GM18520 (cell line): ENCODE data around the gene PTPN12.
"Not testable (repeated sequence)": the region's sequence is repeated elsewhere in the genome, so short reads cannot be mapped to it uniquely, and the experiment has no call there.

Experiments
- ATAC-seq: cut with Tn5 transposase; IDR thresholded peaks from one replicate; pipeline ENCODE4 v1.9.1; 2021; ENCODE audit not compliant: unreplicated experiment

PTPN12 gene

DNA sequence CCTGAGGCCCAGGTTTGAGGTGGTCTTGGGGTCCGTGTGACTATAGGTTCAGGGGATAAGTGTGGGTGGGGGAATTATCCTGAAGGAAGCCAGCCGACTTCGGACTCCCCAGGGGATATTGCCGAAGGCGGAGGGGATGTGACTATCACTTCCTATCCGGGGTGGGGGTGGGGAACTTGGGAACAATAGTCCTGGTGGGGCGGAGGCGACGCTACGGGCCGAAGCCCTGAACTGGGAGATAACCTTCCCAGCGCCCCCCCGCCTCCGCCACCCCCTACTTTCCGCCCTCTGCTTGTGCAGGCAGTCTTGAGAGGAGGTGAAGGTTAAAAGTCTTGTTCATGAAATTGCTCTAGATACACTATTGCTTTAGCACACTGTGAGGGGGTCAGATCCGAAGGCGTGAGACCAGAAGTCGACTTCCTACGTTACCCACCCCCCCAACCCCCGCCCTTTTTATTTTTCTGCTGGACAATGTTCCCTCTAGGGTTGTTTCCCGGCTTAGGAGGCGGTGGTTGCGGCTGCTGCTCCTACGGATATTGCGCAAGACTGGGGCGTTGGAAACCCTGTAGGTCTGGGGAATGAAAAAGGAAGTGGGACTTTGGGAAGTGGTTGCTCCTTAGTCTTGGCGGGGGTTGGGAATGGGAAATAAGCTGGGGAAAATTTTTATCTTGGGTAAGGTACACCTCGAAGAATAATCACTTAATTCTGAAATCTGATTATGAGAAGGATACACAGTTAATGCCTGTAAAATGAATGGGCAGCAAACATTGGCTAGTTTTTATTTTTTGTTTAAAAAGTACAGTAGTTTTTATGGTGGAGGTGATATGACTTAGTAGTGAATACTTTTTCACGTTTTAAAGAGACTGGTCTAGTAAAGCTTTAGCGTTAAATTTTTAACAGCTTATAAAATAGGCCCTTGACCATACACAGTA, 1.5 kb downstream of the PTPN12 start:
- ATAC-seq = no peak

DNA sequence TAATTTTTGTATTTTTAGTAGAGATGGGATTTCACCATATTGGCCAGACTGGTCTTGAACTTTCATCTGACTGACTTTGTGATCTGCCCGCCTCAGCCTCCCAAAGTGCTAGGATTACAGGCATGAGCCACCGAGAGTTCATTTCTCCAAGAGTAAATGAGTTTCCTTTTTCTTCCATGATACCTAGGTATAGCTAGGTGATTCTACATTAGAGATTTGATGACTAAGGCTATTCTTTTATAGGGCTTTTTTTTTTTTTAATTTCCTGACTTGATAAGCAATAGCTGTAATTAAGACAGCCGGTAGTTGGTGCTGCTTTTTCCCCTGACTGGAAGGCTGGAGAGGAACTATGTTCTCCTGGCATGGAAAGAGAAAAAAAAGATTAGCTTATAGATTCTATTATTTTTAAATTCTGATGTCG, 3.3 kb downstream of the PTPN12 start:
- ATAC-seq = no peak

- not testable (repeated sequence) for ATAC-seq
These were observed 3.9 kb downstream of the PTPN12 start for GRCh38 chr7:77540993-77541392.

DNA sequence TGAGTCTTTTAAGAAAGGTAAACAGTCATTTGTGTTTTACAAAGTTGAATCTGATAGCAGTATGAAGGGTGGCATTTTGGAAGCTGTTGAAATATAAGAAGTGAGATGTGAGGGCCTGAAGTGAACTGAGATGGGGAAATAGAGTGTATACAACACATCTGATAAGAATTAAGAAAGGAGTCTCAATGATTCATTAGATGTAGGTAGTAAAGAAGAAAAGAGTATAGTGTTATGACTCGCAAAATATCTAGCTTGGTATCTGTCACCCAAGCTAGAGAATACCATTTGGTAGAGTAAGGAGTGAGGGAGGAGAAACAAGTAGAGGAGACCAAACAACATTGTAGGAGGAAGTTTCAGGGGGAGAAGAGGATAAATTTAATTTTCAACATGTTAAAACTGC, 5.3 kb downstream of the PTPN12 start:
- no peak for ATAC-seq

- ATAC-seq = no peak
These were observed 5.8 kb downstream of the PTPN12 start for GRCh38 chr7:77542895-77543294.

DNA sequence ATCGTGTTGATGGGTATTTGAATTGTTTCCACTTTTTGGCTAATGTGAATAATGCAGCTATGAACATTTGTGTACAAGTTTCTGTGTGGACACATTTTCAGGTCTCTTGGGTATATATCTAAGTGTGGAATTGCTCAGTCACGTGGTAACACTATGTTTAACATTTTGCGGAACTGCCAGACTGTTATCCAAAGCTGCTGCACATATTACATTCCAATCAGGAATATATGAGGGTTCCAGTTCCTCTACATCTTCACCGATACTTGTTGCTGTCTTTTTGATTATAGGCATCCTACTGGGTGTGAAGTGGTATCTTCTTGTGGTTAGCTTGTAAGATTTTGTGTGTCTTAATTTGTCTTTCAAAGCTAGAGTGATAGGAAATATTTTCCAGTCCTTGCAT, 6.8 kb downstream of the PTPN12 start:
- ATAC-seq = no peak

DNA sequence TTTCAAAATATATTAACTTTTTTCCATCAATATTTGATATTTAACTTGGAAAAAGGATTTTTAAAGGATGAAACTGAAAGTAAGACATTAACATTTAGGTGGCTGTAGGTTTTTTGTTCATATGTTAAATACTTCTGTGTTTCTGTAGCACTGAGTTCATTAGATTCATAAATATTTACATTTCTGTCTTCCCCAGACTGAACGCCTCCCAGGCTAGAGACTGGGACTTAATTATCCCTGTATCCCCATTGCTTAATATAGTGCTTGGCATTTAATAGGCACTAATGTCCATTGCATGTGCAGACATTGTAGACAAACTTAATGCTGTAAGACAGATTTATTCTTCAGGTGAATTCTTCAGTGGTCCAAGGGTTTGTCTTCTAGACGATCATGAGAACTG, 7.4 kb downstream of the PTPN12 start:
- ATAC-seq = no peak

DNA sequence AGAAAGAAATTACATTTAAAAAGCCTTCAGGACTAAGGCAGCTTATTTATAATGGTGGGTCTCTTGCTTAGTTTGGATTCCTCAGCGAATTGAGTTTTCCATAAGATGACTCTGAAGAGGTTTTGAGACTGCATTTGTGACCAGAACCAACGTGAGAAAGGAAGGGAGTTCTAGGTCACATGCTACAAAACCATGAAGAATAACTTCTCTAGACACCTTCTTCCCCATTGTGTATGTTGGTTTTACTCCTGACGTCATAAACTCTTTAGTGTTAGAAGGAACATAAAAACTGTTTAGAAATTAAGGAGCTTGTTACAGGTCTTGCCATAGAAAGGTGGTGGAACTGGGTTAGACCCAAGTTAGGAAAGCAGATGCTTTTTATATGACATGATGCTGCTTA, 11.1 kb downstream of the PTPN12 start:
- ATAC-seq = no peak

- ATAC-seq = no peak
These were observed 12.2 kb downstream of the PTPN12 start for GRCh38 chr7:77549106-77549870.

GRCh38 chr7:77550586-77550985, 13.5 kb downstream of the PTPN12 start:
- no peak for ATAC-seq

GRCh38 chr7:77553123-77553522, 16.0 kb downstream of the PTPN12 start:
- ATAC-seq = no peak

- ATAC-seq = no peak
These were observed 21.3 kb downstream of the PTPN12 start for GRCh38 chr7:77558284-77558967.

- peak; percentile 65 for ATAC-seq
These were observed 24.3 kb downstream of the PTPN12 start for GRCh38 chr7:77561352-77561751.

DNA sequence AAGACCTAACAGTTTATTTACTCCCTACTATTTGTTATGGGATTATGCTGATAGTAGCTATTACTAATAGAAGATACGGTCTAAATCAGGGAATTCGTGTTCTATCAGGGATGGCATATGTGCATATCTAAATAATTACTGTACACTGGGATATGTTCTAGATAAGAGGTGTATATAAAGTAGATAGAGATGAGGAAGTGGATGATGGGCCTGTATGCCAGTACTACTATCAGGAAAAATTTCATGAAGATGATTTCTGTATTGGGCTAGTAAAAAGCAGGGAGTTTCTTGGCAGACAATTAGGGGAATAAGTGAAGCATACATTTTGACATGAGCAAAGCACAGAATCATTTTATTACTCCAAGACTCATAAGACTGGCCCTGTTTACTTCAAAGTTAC, 26.2 kb downstream of the PTPN12 start:
- no peak for ATAC-seq

DNA sequence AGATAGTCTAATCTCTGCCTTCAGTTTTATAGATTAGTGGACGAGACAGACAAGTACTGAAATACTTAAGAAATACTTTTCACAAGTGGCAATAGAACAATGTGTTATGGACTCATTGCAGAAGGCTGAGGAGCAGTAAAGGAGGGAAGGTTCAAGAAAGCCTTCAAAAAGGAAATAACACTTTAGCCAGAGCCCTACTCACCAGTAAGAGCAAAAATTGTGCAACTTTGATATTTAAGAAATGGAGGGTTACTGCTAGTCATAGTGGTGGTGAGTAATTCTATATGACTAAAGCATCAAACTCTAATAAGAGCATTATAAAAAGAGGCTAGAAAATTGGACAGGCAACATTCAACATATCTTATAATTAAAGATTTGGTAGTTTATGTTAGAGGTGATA, 28.8 kb downstream of the PTPN12 start:
- ATAC-seq = no peak

DNA sequence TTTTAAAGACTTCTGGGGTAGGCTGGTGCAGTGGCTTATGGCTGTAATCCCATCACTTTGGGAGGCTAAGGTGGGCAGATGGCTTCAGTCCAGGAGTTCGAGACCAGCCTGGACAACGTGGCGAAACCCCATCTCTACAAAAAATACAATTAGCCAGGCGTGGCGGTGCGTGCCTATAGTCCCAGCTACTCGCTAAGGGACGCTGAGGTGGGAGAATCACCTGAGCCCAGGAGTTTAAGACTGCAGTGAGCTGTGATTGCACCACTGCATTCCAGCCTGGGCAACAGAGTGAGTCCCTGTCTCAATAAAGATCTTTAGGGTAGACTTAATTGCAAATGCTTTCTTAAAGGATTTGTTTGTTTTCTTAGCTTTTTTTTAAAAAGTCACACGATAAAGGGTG, 29.3 kb downstream of the PTPN12 start:
- ATAC-seq = no peak

GRCh38 chr7:77569514-77570232, 32.6 kb downstream of the PTPN12 start:
- ATAC-seq = no peak

GRCh38 chr7:77570330-77571011, 33.4 kb downstream of the PTPN12 start:
- no peak for ATAC-seq

GRCh38 chr7:77571801-77572200, 34.7 kb downstream of the PTPN12 start:
- ATAC-seq = no peak

DNA sequence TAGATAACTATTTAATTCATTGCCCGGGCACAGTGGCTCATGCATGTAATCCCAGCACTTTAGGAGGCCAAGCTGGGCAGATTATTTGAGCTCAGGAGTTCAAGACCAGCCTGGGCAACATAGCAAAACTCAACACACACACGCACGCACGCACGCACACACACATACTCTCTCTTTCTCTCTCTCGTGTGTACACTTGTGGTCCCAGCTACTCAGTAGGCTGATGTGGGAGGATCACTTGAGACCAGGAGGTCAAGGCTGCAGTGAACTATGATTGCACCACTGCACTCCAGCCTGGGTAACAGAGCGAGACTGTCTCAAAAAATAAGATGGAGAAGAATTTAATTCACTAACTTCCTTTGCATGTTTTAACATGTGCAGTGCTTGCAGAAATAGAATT, 38.1 kb downstream of the PTPN12 start:
- ATAC-seq = no peak
